GM20000 (cell line): ENCODE data around the gene GPSM1.
A peak's percentile ranks its signal among the peaks of the same experiment; 100 is the strongest.

Experiments
- DNase-seq: peaks from one replicate; pipeline ENCODE4 v3.0.0; 2012; ENCODE audit warnings: low spot score
- TF ChIP-seq, protein P1 (sequence below): IDR thresholded peaks from 2 replicates; pipeline ENCODE4 v1.5.1; 2012; ENCODE audit warnings: mild to moderate bottlenecking, control low read depth; ENCODE audit errors: extremely low read depth, missing control alignments

Gene GPSM1

DNA sequence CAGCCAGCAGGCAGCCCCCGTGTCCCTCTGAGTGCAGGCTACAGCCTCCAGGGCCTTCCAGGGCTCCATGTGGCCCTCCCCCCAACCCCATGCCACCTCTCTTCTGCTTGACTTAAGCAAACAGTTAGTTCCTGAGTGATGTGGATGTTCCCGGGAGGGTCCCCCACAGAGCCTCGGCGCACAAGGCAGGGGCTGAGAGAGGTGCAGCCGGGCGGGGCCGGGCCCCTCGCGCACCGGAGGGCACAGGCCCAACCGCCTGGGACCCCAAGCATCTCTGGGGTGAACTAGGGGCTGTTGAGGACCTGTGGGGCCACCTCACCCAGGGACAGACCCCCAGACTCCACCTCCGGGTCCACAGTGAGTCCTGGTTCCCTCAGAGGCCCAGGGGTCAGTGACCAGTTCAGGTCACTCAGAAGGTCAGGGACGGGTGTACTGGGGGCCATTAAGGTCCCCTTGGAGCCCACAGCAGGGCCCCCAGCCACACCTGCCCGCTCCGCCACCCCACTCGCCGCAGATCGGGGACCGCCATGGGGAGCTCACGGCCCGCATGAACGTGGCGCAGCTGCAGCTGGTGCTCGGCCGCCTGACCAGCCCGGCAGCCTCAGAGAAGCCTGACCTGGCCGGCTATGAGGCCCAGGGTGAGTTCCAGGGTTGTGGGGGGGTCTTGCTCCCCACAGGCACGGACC is 13.2 kb downstream of the GPSM1 start:
- DNase-seq = no peak
- TF ChIP-seq, protein P1, sequence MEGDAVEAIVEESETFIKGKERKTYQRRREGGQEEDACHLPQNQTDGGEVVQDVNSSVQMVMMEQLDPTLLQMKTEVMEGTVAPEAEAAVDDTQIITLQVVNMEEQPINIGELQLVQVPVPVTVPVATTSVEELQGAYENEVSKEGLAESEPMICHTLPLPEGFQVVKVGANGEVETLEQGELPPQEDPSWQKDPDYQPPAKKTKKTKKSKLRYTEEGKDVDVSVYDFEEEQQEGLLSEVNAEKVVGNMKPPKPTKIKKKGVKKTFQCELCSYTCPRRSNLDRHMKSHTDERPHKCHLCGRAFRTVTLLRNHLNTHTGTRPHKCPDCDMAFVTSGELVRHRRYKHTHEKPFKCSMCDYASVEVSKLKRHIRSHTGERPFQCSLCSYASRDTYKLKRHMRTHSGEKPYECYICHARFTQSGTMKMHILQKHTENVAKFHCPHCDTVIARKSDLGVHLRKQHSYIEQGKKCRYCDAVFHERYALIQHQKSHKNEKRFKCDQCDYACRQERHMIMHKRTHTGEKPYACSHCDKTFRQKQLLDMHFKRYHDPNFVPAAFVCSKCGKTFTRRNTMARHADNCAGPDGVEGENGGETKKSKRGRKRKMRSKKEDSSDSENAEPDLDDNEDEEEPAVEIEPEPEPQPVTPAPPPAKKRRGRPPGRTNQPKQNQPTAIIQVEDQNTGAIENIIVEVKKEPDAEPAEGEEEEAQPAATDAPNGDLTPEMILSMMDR = no peak

DNA sequence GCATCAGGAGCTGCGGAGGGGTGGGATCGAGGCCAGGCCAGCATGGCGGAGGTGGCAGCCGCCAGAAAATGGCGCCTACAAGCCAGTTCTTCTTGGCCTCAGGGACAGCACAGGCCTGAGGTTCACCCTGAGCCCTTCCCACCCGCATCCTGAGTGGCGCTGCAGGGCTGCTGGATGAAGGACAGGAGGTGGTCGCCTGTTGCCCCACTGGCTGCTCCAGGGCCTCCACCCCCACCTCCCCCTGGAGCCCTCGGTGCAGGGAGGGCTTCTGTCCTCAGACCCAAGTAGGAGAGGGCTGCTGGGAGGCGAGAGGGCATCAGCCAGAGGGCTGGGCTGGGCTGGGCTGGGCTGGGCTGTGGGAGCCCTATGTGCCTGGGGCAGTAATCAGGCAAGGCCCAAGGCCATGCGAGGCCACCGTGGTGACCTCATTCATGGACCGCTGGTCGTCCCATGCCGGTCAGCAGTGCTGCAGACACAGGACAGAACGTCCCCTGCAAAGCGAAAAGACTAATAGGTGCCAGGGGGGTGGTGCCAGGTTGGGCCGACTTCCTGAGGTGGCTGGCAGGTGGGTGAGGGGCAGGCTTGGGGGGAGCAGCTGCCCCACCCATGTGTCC is 13.8 kb downstream of the GPSM1 start:
- DNase-seq = no peak
- TF ChIP-seq, protein P1 = no peak

DNA sequence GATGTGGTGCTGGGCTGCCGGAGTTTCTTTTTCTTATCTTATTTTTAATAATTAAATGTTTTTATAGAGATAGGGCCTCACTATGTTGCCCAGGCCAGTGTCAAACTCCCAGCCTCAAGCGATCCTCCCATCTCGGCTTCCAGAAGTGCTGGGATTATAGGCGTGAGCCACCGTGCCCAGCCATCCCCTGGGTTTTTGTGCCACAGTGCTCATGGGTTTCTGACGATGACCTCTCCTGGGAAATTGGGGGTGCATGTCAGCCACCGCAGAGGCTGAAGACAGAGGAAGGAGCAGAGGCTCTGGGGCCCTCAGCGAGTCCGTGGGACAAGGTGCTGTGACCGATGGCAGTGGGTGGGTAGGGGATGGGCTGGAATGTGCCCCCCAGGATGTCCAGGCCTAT is 14.4 kb downstream of the GPSM1 start:
- TF ChIP-seq, protein P1 = no peak
- no peak for DNase-seq

DNA sequence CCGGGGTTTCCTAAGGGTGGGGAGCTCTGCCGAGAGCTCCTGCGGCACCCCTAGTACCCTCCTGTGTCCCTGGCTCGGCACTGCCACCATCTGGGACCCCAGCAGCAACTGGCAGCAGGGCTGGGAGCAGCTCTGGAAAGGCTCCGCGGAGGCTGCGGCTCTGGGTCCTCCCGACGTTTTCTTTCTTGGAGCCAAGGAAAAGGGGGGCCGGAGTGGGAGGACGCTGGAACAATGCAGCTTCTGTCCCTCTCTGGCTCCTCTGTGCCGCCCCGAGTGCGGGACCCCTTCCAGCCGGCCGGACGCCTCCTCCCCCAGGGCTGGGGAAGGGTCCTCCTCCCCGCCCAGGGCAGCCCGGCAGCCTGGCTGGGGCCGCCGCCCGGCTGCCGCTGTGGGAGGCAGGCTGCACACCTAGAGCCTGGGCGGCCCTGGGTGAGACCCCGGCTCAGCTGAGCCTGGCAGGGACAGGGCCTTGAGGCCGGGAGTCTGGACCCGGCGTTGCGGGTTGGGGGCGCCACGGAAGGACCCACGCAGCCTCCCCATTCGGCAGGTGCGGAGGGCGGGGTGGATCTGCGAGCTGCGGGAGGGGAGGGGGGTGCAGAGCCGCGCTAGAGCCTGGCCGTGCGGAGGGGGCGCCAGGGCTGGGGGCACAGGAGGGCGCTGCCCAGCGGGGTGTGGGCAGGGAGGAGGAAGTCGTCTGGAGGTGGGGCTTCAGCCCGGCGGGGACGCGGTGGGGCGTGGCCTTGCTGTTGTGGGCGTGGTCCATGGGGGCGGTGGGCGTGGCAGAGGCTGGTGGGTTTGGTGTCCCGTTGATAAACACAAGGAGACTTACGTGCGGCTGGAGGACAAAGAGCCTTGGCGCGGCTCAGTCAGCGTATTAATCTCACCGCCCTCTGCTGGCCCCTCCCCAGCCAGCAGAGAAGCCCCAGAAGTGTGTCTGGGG is 15.1 kb downstream of the GPSM1 start:
- TF ChIP-seq, protein P1 = no peak
- peak; percentile 87 for DNase-seq

DNA sequence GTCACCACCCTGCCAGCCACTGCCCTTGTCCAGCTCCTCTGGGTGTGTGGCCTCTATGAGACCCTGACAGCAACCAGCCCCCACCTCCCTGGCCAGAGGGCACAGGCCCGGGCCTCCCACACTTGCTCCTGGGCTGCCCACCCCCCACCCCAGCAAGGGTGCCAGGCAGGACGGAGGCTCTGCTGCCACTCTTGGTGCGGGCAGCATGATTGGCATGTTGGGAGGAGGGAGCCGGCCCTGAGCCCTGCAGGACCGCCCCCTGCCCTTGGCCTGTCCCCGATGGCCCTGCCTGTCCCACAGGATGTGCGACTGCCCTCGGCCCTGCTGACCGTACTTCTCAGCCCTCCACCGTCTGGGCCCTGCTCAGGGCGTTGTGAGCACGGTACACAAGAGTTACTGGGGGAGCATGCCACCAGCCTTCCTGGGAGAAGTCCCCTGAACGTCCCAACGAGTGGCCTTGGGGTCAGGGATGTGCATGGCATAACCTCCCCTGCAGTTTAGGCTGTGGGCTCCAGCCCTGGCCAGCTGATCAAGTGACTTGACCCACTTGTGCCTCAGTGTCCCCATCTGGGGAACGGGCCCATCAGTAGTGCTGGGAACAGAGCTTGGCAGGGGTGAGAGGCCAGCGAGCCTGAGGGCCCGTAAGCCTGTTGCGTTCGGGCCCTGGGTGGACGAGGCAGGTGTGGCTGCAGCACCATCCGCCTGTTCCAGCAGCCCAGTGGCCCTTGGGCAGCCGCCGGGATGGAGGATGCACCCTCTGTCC is 16.0 kb downstream of the GPSM1 start:
- TF ChIP-seq, protein P1 = no peak
- DNase-seq = no peak

DNA sequence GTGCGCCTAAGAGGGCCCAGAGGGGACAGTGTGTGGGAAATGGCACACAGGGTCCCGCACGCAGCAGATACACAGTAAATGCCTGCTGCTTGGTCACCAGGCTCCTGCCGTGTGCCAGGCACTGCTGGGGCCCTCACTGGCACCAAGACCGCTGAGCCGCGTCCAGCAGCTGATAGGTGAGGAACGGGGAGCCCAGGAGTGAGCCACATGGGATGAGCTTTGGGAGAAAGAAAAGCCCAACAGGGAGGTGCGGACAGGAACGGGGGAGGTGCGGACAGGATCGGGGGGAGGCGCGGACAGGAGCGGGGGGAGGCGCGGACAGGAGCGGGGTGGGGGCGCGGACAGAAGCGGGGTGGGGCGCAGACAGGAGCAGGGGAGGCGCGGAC is 16.5 kb downstream of the GPSM1 start:
- TF ChIP-seq, protein P1 = no peak
- DNase-seq = no peak
